HepG2 (cell line): ENCODE results near the gene TASOR2. TPM values are rescaled to one million over a fixed set of nuclear protein-coding genes. Genes with fewer than 3 reads are reported as not detected.

Experiments
- CENPBD1 ChIP-seq: sonication (generic); formaldehyde crosslinking; IDR thresholded peaks from 2 replicates; pipeline ENCODE4 v1.8.0; 2022; ENCODE audit warnings: missing genetic modification reagents, low read depth, mild to moderate bottlenecking, borderline replicate concordance
- DR1 ChIP-seq: sonication (generic); formaldehyde crosslinking; IDR thresholded peaks from 2 replicates; pipeline ENCODE4 v1.8.0; 2021; ENCODE audit warnings: mild to moderate bottlenecking, missing genetic modification reagents, inconsistent platforms
- FOXK1 ChIP-seq: sonication (generic); formaldehyde crosslinking; IDR thresholded peaks from 2 replicates; pipeline ENCODE4 v1.4.0; 2020; ENCODE audit warnings: low read depth, missing genetic modification reagents, borderline replicate concordance
- FOXK2 ChIP-seq: fragments of 450-650 bp; IDR thresholded peaks from 2 replicates; pipeline ENCODE4 v1.6.1; 2016
- IRF9 ChIP-seq: sonication (generic); formaldehyde crosslinking; IDR thresholded peaks from 2 replicates; pipeline ENCODE4 v1.8.0; 2022; ENCODE audit warnings: missing genetic modification reagents, mild to moderate bottlenecking, borderline replicate concordance
- JDP2 ChIP-seq: sonication (generic); formaldehyde crosslinking; IDR thresholded peaks from 2 replicates; pipeline ENCODE4 v1.8.1; 2022; ENCODE audit warnings: missing genetic modification reagents, borderline replicate concordance
- KLF16 ChIP-seq, 2 experiments: sonication (generic) in 1 of 2; formaldehyde crosslinking in 1 of 2; IDR thresholded peaks; 2 replicates each; pipeline versions ENCODE4 v1.6.1 to v1.8.0; 2016 to 2023; ENCODE audit warnings: missing genetic modification reagents in 2 of 2, missing compliant biosample characterization in 1 of 2
- NFKBIZ ChIP-seq: IDR thresholded peaks from 2 replicates; pipeline ENCODE4 v1.6.1; 2018; ENCODE audit warnings: missing genetic modification reagents, missing compliant biosample characterization
- NFYC ChIP-seq: IDR thresholded peaks from 2 replicates; pipeline ENCODE4 v1.6.1; 2016; ENCODE audit warnings: missing genetic modification reagents, missing compliant biosample characterization
- PBX2 ChIP-seq: IDR thresholded peaks from 2 replicates; pipeline ENCODE4 v1.6.1; 2016; ENCODE audit warnings: control low read depth
- RCOR2 ChIP-seq: IDR thresholded peaks from 2 replicates; pipeline ENCODE4 v1.6.1; 2016; ENCODE audit warnings: missing biosample characterization, missing genetic modification reagents
- SP1 ChIP-seq, 2 experiments: fragments of 450-650 bp in 1 of 2; sonication (generic) in 1 of 2; formaldehyde crosslinking in 1 of 2; IDR thresholded peaks; 2 replicates each; pipeline versions ENCODE4 v1.4.0 to v1.6.1; 2016 to 2020; ENCODE audit warnings: missing genetic modification reagents in 1 of 2
- SUZ12 ChIP-seq: fragments of 150-350 bp; IDR thresholded peaks from 2 replicates; pipeline ENCODE4 v1.6.1; 2014; ENCODE audit warnings: low read depth, low read length
- TARDBP ChIP-seq: sonication (generic); formaldehyde crosslinking; IDR thresholded peaks from 2 replicates; pipeline ENCODE4 v1.8.0; 2022; ENCODE audit warnings: mild to moderate bottlenecking, missing genetic modification reagents
- ZFP36L1 ChIP-seq: sonication (generic); formaldehyde crosslinking; IDR thresholded peaks from 2 replicates; pipeline ENCODE4 v1.8.0; 2022; ENCODE audit warnings: mild to moderate bottlenecking, missing genetic modification reagents, moderate library complexity
- ZNF549 ChIP-seq: sonication (generic); formaldehyde crosslinking; IDR thresholded peaks from 2 replicates; pipeline ENCODE4 v1.5.0; 2020; ENCODE audit warnings: missing genetic modification reagents
- ZNF562 ChIP-seq: sonication (generic); formaldehyde crosslinking; IDR thresholded peaks from 2 replicates; pipeline ENCODE4 v1.8.0; 2022; ENCODE audit warnings: missing genetic modification reagents, borderline replicate concordance
- ZNF616 ChIP-seq: sonication (generic); formaldehyde crosslinking; IDR thresholded peaks from 2 replicates; pipeline ENCODE4 v1.5.0; 2020; ENCODE audit warnings: low read depth, mild to moderate bottlenecking, missing genetic modification reagents
- ZNF7 ChIP-seq: IDR thresholded peaks from 2 replicates; pipeline ENCODE4 v1.6.1; 2016; ENCODE audit warnings: missing biosample characterization, missing genetic modification reagents
- ZNF878 ChIP-seq: sonication (generic); formaldehyde crosslinking; IDR thresholded peaks from 2 replicates; pipeline ENCODE4 v1.8.1; 2023; ENCODE audit warnings: mild to moderate bottlenecking, missing genetic modification reagents, moderate library complexity
- ZSCAN12 ChIP-seq: sonication (generic); formaldehyde crosslinking; IDR thresholded peaks from 2 replicates; pipeline ENCODE4 v1.9.0; 2021; ENCODE audit warnings: mild to moderate bottlenecking, missing genetic modification reagents
- ZSCAN25 ChIP-seq: sonication (generic); formaldehyde crosslinking; IDR thresholded peaks from 2 replicates; pipeline ENCODE4 v1.8.0; 2022; ENCODE audit warnings: mild to moderate bottlenecking, missing genetic modification reagents
- polyA plus RNA-seq, 8 experiments: library from polyadenylated mRNA; depleted of rRNA in 3 of 8; stranded (reverse) in 7 of 8; unstranded in 1 of 8; fragments of >200 nt; fragmentation: Illumina TruSeq in 4 of 8; extraction: Trizol in 4 of 8; gene quantifications; 2 replicates each; pipeline versions ENCODE4 v1.2.1 to v1.2.3, GENCODE V29; 2011 to 2016; ENCODE audit warnings: low read depth in 4 of 8, missing spikeins in 1 of 8, mixed read lengths in 1 of 8; ENCODE audit not compliant: insufficient read depth in 1 of 8
- total RNA-seq, 5 experiments: library from RNA; depleted of rRNA; stranded (reverse); fragments of >200 nt; fragmentation: Illumina TruSeq; extraction: Trizol; gene quantifications; 2 replicates each; pipeline ENCODE4 v1.2.3, GENCODE V29; 2016; ENCODE audit warnings: low read depth in 1 of 5
- TF ChIP-seq, protein P1 (sequence below): sonication (generic); formaldehyde crosslinking; IDR thresholded peaks from 2 replicates; pipeline ENCODE4 v1.4.0; 2020; ENCODE audit warnings: missing genetic modification reagents, borderline replicate concordance
- TF ChIP-seq, protein P2 (sequence below): sonication (generic); formaldehyde crosslinking; IDR thresholded peaks from 2 replicates; pipeline ENCODE4 v1.4.0; 2020; ENCODE audit warnings: mild to moderate bottlenecking, missing genetic modification reagents

Gene TASOR2
- total and polyA plus RNA-seq, 2 of the 13 experiments (the other 11 are each of a cell fraction or from before 2014, with no cell fraction given), result 24.2 to 55.3 TPM

GRCh38 chr10:5666841-5667630 is 17.6 kb upstream of the TASOR2 start (continued):
- TF ChIP-seq, protein P1, sequence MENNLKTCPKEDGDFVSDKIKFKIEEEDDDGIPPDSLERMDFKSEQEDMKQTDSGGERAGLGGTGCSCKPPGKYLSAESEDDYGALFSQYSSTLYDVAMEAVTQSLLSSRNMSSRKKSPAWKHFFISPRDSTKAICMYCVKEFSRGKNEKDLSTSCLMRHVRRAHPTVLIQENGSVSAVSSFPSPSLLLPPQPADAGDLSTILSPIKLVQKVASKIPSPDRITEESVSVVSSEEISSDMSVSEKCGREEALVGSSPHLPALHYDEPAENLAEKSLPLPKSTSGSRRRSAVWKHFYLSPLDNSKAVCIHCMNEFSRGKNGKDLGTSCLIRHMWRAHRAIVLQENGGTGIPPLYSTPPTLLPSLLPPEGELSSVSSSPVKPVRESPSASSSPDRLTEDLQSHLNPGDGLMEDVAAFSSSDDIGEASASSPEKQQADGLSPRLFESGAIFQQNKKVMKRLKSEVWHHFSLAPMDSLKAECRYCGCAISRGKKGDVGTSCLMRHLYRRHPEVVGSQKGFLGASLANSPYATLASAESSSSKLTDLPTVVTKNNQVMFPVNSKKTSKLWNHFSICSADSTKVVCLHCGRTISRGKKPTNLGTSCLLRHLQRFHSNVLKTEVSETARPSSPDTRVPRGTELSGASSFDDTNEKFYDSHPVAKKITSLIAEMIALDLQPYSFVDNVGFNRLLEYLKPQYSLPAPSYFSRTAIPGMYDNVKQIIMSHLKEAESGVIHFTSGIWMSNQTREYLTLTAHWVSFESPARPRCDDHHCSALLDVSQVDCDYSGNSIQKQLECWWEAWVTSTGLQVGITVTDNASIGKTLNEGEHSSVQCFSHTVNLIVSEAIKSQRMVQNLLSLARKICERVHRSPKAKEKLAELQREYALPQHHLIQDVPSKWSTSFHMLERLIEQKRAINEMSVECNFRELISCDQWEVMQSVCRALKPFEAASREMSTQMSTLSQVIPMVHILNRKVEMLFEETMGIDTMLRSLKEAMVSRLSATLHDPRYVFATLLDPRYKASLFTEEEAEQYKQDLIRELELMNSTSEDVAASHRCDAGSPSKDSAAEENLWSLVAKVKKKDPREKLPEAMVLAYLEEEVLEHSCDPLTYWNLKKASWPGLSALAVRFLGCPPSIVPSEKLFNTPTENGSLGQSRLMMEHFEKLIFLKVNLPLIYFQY (CRISPR knock-in tag), result no peak
- TF ChIP-seq JDP2 (no peak), SP1 (IDR thresholded peaks at IDR 0.05) (no peak), SP1 (CRISPR knock-in tag; IDR thresholded peaks at IDR 0.05) (peak; percentile 6; the same call in 1 of the 2 replicates), IRF9 (CRISPR knock-in tag) (no peak), NFKBIZ (CRISPR knock-in tag) (no peak), ZFP36L1 (0 out of 2 replicates have a peak, but pooled peaks have one; percentile 46), ZNF878 (CRISPR knock-in tag) (0 out of 2 replicates have a peak, but pooled peaks have one; percentile 57), KLF16 (CRISPR knock-in tag; IDR thresholded peaks at IDR 0.05) (0 out of 4 replicates have a peak, but pooled peaks of 1 of the 2 experiments have one; percentile 51), DR1 (CRISPR knock-in tag) (no peak), ZNF7 (CRISPR knock-in tag) (no peak), NFYC (CRISPR knock-in tag) (no peak), SUZ12 (no peak), PBX2 (CRISPR knock-in tag) (no peak), RCOR2 (CRISPR knock-in tag) (no peak), CENPBD1 (CRISPR knock-in tag) (no peak), ZNF549 (CRISPR knock-in tag) (no peak), ZSCAN12 (CRISPR knock-in tag) (no peak), ZNF616 (CRISPR knock-in tag) (no peak; the same call in 1 of the 2 replicates), ZNF562 (no peak), FOXK2 (no peak), ZSCAN25 (CRISPR knock-in tag) (no peak), TARDBP (no peak; the same call in 1 of the 2 replicates), FOXK1 (CRISPR knock-in tag) (no peak)
- TF ChIP-seq, protein P2, sequence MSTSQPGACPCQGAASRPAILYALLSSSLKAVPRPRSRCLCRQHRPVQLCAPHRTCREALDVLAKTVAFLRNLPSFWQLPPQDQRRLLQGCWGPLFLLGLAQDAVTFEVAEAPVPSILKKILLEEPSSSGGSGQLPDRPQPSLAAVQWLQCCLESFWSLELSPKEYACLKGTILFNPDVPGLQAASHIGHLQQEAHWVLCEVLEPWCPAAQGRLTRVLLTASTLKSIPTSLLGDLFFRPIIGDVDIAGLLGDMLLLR (CRISPR knock-in tag), result peak; percentile 77
